ENCODE data around the gene KRTAP19-2. TPM values are rescaled to one million over a fixed set of nuclear protein-coding genes. Genes with fewer than 3 reads are reported as not detected.

The KRTAP19-2 gene
- total RNA-seq, 6 experiments from 2014 or later = not detected

DNA sequence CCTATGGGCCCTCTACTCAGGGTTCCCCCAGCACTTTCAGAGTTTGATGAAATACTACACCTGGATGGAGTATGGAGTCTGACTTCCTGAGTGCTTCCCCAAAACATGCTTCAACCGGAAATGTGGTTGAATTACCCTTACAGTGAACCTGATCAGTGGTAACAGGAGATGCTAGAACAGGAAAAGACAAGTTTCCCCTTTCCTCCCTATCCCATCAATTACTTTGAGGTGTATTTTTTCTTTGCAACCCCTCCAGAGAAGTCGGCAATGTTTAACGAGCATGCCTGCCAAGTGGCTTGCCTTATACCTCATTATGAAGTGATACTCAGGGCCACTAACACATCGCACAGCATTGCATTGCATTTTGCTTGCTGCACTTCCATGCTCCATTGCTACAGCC, 40.2 kb downstream of the KRTAP19-2 start:
- Mint-ChIP-seq H3K9me3 (peaks cover 40% of the 10 kb centered on the region), H3K4me1 (ENCODE audit: low read depth) (no peaks in the 10 kb centered on the region), H3K36me3 (ENCODE audit: low read depth) (no peaks in the 10 kb centered on the region), H3K27me3 (ENCODE audit: insufficient read depth) (no peaks in the 10 kb centered on the region), H3K4me3 (no peak overlapping the region), H3K27ac (no peak overlapping the region)
- no peak for DNase-seq
- TF ChIP-seq, protein P1, sequence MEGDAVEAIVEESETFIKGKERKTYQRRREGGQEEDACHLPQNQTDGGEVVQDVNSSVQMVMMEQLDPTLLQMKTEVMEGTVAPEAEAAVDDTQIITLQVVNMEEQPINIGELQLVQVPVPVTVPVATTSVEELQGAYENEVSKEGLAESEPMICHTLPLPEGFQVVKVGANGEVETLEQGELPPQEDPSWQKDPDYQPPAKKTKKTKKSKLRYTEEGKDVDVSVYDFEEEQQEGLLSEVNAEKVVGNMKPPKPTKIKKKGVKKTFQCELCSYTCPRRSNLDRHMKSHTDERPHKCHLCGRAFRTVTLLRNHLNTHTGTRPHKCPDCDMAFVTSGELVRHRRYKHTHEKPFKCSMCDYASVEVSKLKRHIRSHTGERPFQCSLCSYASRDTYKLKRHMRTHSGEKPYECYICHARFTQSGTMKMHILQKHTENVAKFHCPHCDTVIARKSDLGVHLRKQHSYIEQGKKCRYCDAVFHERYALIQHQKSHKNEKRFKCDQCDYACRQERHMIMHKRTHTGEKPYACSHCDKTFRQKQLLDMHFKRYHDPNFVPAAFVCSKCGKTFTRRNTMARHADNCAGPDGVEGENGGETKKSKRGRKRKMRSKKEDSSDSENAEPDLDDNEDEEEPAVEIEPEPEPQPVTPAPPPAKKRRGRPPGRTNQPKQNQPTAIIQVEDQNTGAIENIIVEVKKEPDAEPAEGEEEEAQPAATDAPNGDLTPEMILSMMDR (IDR thresholded peaks at IDR 0.05) = no peak

DNA sequence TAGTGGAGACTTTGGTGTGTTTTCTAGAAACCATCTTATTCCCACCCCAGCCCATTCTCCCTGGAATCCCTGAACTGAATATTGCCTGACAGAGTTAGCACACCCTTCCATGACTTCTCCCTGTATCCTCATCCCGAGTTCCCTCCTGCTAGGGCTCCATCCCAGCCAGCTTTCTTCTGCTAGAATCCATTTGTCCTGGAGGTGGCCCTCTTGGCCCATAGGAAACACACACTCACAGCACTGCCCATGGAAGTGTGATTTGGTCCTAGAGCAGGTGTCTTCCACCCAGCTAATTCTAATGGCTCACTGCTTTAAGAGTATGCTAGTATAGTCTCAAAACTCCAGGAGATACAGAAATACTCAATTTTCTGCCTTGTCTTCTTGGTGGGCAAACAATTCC, 43.0 kb downstream of the KRTAP19-2 start:
- Mint-ChIP-seq H3K27ac (no peak overlapping the region), H3K27me3 (ENCODE audit: insufficient read depth) (peaks cover 4% of the 10 kb centered on the region), H3K36me3 (ENCODE audit: low read depth) (no peaks in the 10 kb centered on the region), H3K9me3 (peaks cover 52% of the 10 kb centered on the region), H3K4me1 (ENCODE audit: low read depth) (no peaks in the 10 kb centered on the region), H3K4me3 (no peak overlapping the region)
- DNase-seq = no peak
- TF ChIP-seq, protein P1 (IDR thresholded peaks at IDR 0.05) = no peak

DNA sequence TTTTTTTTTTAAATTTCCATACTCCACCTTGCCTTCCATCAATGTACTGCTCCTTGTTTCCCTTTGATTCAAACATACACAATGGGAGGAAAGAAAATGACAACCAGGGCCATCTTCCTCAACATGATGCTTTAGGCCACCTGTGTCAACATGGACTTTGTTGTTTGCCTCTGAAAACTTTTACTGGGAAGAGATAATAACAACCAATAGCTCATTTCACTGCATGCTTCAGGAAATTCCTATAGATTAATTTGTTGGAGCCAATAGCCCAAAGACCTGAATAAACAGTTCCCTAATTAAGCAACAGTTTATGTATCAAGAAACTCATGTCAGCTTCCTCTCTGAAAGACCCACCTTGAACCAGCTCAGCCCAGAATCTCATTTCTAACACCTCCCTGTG, 44.0 kb downstream of the KRTAP19-2 start:
- DNase-seq = no peak
- peaks cover 4% of the 10 kb centered on the region for H3K27me3 Mint-ChIP-seq (ENCODE audit: insufficient read depth)
- H3K4me1 Mint-ChIP-seq (ENCODE audit: low read depth) = no peaks in the 10 kb centered on the region
- TF ChIP-seq, protein P1 (IDR thresholded peaks at IDR 0.05) = no peak
- no peaks in the 10 kb centered on the region for H3K36me3 Mint-ChIP-seq (ENCODE audit: low read depth)
- peaks cover 52% of the 10 kb centered on the region for H3K9me3 Mint-ChIP-seq
- H3K4me3 Mint-ChIP-seq = no peak overlapping the region
- no peak overlapping the region for H3K27ac Mint-ChIP-seq

- no peaks in the 10 kb centered on the region for H3K4me1 Mint-ChIP-seq (ENCODE audit: low read depth)
- peaks cover 60% of the 10 kb centered on the region for H3K9me3 Mint-ChIP-seq
- H3K4me3 Mint-ChIP-seq = no peak within 1 kb of the TSS
- TF ChIP-seq, protein P1 (IDR thresholded peaks at IDR 0.05) = no peak
- H3K36me3 Mint-ChIP-seq (ENCODE audit: low read depth) = peaks cover 5% of the 10 kb centered on the region; the same call in 1 of the 2 replicates
- H3K27me3 Mint-ChIP-seq (ENCODE audit: insufficient read depth) = peaks cover 4% of the 10 kb centered on the region
- H3K27ac Mint-ChIP-seq = no peak within 1 kb of the TSS
- DNase-seq = no peak
Measured at GRCh38 chr21:30439975-30440374, 47.3 kb downstream of the KRTAP19-2 start, which contains the start of gene KRTAP15-1. Gene KRTAP15-1 (plus strand): TSS chr21:30440275. CDS start chr21:30440328, 53 bp downstream.

Other genes starting within 250 kb of the KRTAP19-2 start
- gene KRTAP24-1, start 204.5 kb downstream of the KRTAP19-2 start, total RNA-seq (2021; fragmentation: NEBNext Ultra II Directional; extraction: Animal tissue kit (Norgen Biotek cat#: 25700)) = not detected
- gene KRTAP25-1, start 197.9 kb downstream of the KRTAP19-2 start, total RNA-seq (2021; fragmentation: NEBNext Ultra II Directional; extraction: Animal tissue kit (Norgen Biotek cat#: 25700)) = not detected
- not detected for gene KRTAP26-1, start 167.1 kb downstream of the KRTAP19-2 start, total RNA-seq (2021; fragmentation: NEBNext Ultra II Directional; extraction: Animal tissue kit (Norgen Biotek cat#: 25700))
- not detected for gene KRTAP27-1, start 149.7 kb downstream of the KRTAP19-2 start, total RNA-seq (2021; fragmentation: NEBNext Ultra II Directional; extraction: Animal tissue kit (Norgen Biotek cat#: 25700))
- not detected for gene KRTAP23-1, start 138.8 kb downstream of the KRTAP19-2 start, total RNA-seq (2021; fragmentation: NEBNext Ultra II Directional; extraction: Animal tissue kit (Norgen Biotek cat#: 25700))
- gene KRTAP13-2, start 115.2 kb downstream of the KRTAP19-2 start, total RNA-seq (2021; fragmentation: NEBNext Ultra II Directional; extraction: Animal tissue kit (Norgen Biotek cat#: 25700)) = not detected
- gene KRTAP13-1, start 91.4 kb downstream of the KRTAP19-2 start, total RNA-seq (2021; fragmentation: NEBNext Ultra II Directional; extraction: Animal tissue kit (Norgen Biotek cat#: 25700)) = not detected
- not detected for gene KRTAP13-3, start 61.5 kb downstream of the KRTAP19-2 start, total RNA-seq (2021; fragmentation: NEBNext Ultra II Directional; extraction: Animal tissue kit (Norgen Biotek cat#: 25700))
- gene KRTAP13-4, start 57.2 kb downstream of the KRTAP19-2 start, total RNA-seq (2021; fragmentation: NEBNext Ultra II Directional; extraction: Animal tissue kit (Norgen Biotek cat#: 25700)) = not detected
- gene KRTAP15-1, start 47.2 kb downstream of the KRTAP19-2 start, total RNA-seq (2021; fragmentation: NEBNext Ultra II Directional; extraction: Animal tissue kit (Norgen Biotek cat#: 25700)) = not detected
- not detected for gene KRTAP19-1, start 7.1 kb downstream of the KRTAP19-2 start, total RNA-seq (2021; fragmentation: NEBNext Ultra II Directional; extraction: Animal tissue kit (Norgen Biotek cat#: 25700))
- not detected for gene KRTAP19-3, start 4.6 kb upstream of the KRTAP19-2 start, total RNA-seq (2021; fragmentation: NEBNext Ultra II Directional; extraction: Animal tissue kit (Norgen Biotek cat#: 25700))
- gene KRTAP19-4, start 9.7 kb upstream of the KRTAP19-2 start, total RNA-seq (2021; fragmentation: NEBNext Ultra II Directional; extraction: Animal tissue kit (Norgen Biotek cat#: 25700)) = not detected
- not detected for gene KRTAP19-5, start 14.7 kb upstream of the KRTAP19-2 start, total RNA-seq (2021; fragmentation: NEBNext Ultra II Directional; extraction: Animal tissue kit (Norgen Biotek cat#: 25700))
- not detected for gene KRTAP19-6, start 54.4 kb upstream of the KRTAP19-2 start, total RNA-seq (2021; fragmentation: NEBNext Ultra II Directional; extraction: Animal tissue kit (Norgen Biotek cat#: 25700))
- not detected for gene KRTAP19-7, start 73.9 kb upstream of the KRTAP19-2 start, total RNA-seq (2021; fragmentation: NEBNext Ultra II Directional; extraction: Animal tissue kit (Norgen Biotek cat#: 25700))
- gene KRTAP22-2, start 103.0 kb upstream of the KRTAP19-2 start, total RNA-seq (2021; fragmentation: NEBNext Ultra II Directional; extraction: Animal tissue kit (Norgen Biotek cat#: 25700)) = not detected
- gene KRTAP6-3, start 105.0 kb upstream of the KRTAP19-2 start, total RNA-seq (2021; fragmentation: NEBNext Ultra II Directional; extraction: Animal tissue kit (Norgen Biotek cat#: 25700)) = not detected
- not detected for gene KRTAP6-2, start 111.5 kb upstream of the KRTAP19-2 start, total RNA-seq (2021; fragmentation: NEBNext Ultra II Directional; extraction: Animal tissue kit (Norgen Biotek cat#: 25700))
- not detected for gene KRTAP22-1, start 113.7 kb upstream of the KRTAP19-2 start, total RNA-seq (2021; fragmentation: NEBNext Ultra II Directional; extraction: Animal tissue kit (Norgen Biotek cat#: 25700))
- not detected for gene KRTAP6-1, start 126.5 kb upstream of the KRTAP19-2 start, total RNA-seq (2021; fragmentation: NEBNext Ultra II Directional; extraction: Animal tissue kit (Norgen Biotek cat#: 25700))
- not detected for gene KRTAP20-1, start 129.0 kb upstream of the KRTAP19-2 start, total RNA-seq (2021; fragmentation: NEBNext Ultra II Directional; extraction: Animal tissue kit (Norgen Biotek cat#: 25700))
- gene KRTAP20-4, start 133.2 kb upstream of the KRTAP19-2 start, total RNA-seq (2021; fragmentation: NEBNext Ultra II Directional; extraction: Animal tissue kit (Norgen Biotek cat#: 25700)) = not detected
- not detected for gene KRTAP20-2, start 147.8 kb upstream of the KRTAP19-2 start, total RNA-seq (2021; fragmentation: NEBNext Ultra II Directional; extraction: Animal tissue kit (Norgen Biotek cat#: 25700))
- gene KRTAP20-3, start 155.4 kb upstream of the KRTAP19-2 start, total RNA-seq (2021; fragmentation: NEBNext Ultra II Directional; extraction: Animal tissue kit (Norgen Biotek cat#: 25700)) = not detected
- not detected for gene KRTAP21-3, start 231.3 kb upstream of the KRTAP19-2 start, total RNA-seq (2021; fragmentation: NEBNext Ultra II Directional; extraction: Animal tissue kit (Norgen Biotek cat#: 25700))

All from HFFc6 (cell line).